Caco-2 (cell line): ENCODE data around the gene ATP2A1. TPM values are rescaled to one million over a fixed set of nuclear protein-coding genes. Genes with fewer than 3 reads are reported as not detected.

Experiments used
- BruUV-seq: library from RNA; stranded (reverse); fragments of 400-500 nt; replicated peaks from 2 replicates; lab custom pipeline; 2021; lab: Mats Ljungman, UMichigan
- CTCF ChIA-PET: fragments of 300-600 bp; sonication (Branson Sonifier 250); formaldehyde crosslinking; loops from one replicate; lab custom pipeline; 2022; ENCODE audit warnings: antibody characterized with exemption; lab: Charles Lee
- POLR2A ChIA-PET: fragments of 300-600 bp; sonication (Branson Sonifier 250); formaldehyde crosslinking; loops from one replicate; lab custom pipeline; 2022; ENCODE audit warnings: antibody characterized with exemption; lab: Charles Lee
- DNase-seq, 2 experiments: peaks; one replicate each; pipeline versions ENCODE4 v3.0.0 to v3.0.0-alpha.2; 2020 to 2022
- H3K27me3 ChIP-seq: replicated peaks from 2 replicates; pipeline ENCODE4 v1.6.0; 2011; ENCODE audit warnings: low read length; ENCODE audit not compliant: control insufficient read depth, insufficient read depth
- H3K36me3 ChIP-seq: 2 replicates; pipeline ENCODE4 v1.5.1; 2011; ENCODE audit warnings: low read length; ENCODE audit not compliant: control insufficient read depth, insufficient read depth
- H3K4me1 ChIP-seq: fragments of 250-450 bp; sonication (Bioruptor Pico); 2 replicates; pipeline ENCODE4 v1.5.1; 2020; ENCODE audit warnings: mild to moderate bottlenecking
- H3K4me3 ChIP-seq: 2 replicates; pipeline ENCODE4 v1.5.1; 2011; ENCODE audit warnings: low read depth, mild to moderate bottlenecking, control low read depth, low read length
- H3K9me3 ChIP-seq: fragments of 250-450 bp; sonication (Bioruptor Pico); 2 replicates; pipeline ENCODE4 v1.5.1; 2020; ENCODE audit warnings: mild to moderate bottlenecking, moderate library complexity
- H3K27ac Mint-ChIP-seq: one replicate; pipeline ENCODE4 v1.8.0; 2022; ENCODE audit warnings: mixed read lengths; ENCODE audit not compliant: unreplicated experiment
- H3K27me3 Mint-ChIP-seq: one replicate; pipeline ENCODE4 v1.8.0; 2022; ENCODE audit warnings: mixed read lengths; ENCODE audit not compliant: insufficient read depth, unreplicated experiment
- H3K36me3 Mint-ChIP-seq: one replicate; pipeline ENCODE4 v1.8.0; 2022; ENCODE audit warnings: mild to moderate bottlenecking, mixed read lengths; ENCODE audit not compliant: insufficient read depth, unreplicated experiment
- H3K4me1 Mint-ChIP-seq: one replicate; pipeline ENCODE4 v1.8.0; 2022; ENCODE audit warnings: low read depth, mixed read lengths; ENCODE audit not compliant: unreplicated experiment
- H3K4me3 Mint-ChIP-seq: one replicate; pipeline ENCODE4 v1.8.0; 2022; ENCODE audit warnings: mild to moderate bottlenecking, moderate library complexity, mixed read lengths; ENCODE audit not compliant: unreplicated experiment
- H3K9me3 Mint-ChIP-seq: one replicate; pipeline ENCODE4 v1.8.0; 2022; ENCODE audit warnings: mixed read lengths; ENCODE audit not compliant: unreplicated experiment
- CTCF ChIP-seq, 2 experiments: fragments of 200-600 bp in 1 of 2; IDR thresholded peaks; 1 replicate in 1 of 2; 2 replicates in 1 of 2; pipeline versions ENCODE4 v1.5.1 to v1.8.0; 2011 to 2022; ENCODE audit warnings: antibody characterized with exemption in 1 of 2, control low read depth in 1 of 2, inconsistent platforms in 1 of 2, low read depth in 1 of 2, low read length in 1 of 2, mild to moderate bottlenecking in 1 of 2, moderate library complexity in 1 of 2; ENCODE audit not compliant: insufficient read depth in 1 of 2, severe bottlenecking in 1 of 2, unreplicated experiment in 1 of 2
- intact Hi-C: fragments of 100-400 bp; cut with micrococcal nuclease; formaldehyde crosslinking; loops from one replicate; pipeline ENCODE4 v1.10.0; 2022; ENCODE audit not compliant: unreplicated experiment
- total RNA-seq: library from RNA; stranded (reverse); gene quantifications from 2 replicates; pipeline ENCODE4 v1.2.3, GENCODE V29; 2022

ATP2A1 gene
- total RNA-seq, 1 experiment from 2014 or later: 2.3 TPM

GRCh38 chr16:28927815-28928214 is 49.5 kb downstream of the ATP2A1 start:
- H3K27me3 Mint-ChIP-seq: no peaks in the 10 kb centered on the region
- no peak for TF ChIP-seq CTCF (IDR thresholded peaks at IDR 0.05; ENCODE audit: insufficient read depth in 1 of 2, low read depth in 1 of 2, low read length in 1 of 2, severe bottlenecking in 1 of 2, unreplicated experiment in 1 of 2)
- no peak for DNase-seq
- Histone ChIP-seq H3K4me1 (peaks cover 11% of the 10 kb centered on the region), H3K9me3 (no peaks in the 10 kb centered on the region), H3K27me3 (no peaks in the 10 kb centered on the region), H3K36me3 (no peaks in the 10 kb centered on the region), H3K4me3 (no peak overlapping the region)
- no TSS peak for BruUV-seq
- H3K27ac Mint-ChIP-seq: no peak overlapping the region
- H3K36me3 Mint-ChIP-seq: peaks cover 15% of the 10 kb centered on the region
- no peak overlapping the region for H3K4me3 Mint-ChIP-seq
- peaks cover 8% of the 10 kb centered on the region for H3K4me1 Mint-ChIP-seq
- ChIA-PET CTCF (no interaction called here), POLR2A (no interaction called here)
- H3K9me3 Mint-ChIP-seq: no peaks in the 10 kb centered on the region
- intact Hi-C loops: no loop called here

DNA sequence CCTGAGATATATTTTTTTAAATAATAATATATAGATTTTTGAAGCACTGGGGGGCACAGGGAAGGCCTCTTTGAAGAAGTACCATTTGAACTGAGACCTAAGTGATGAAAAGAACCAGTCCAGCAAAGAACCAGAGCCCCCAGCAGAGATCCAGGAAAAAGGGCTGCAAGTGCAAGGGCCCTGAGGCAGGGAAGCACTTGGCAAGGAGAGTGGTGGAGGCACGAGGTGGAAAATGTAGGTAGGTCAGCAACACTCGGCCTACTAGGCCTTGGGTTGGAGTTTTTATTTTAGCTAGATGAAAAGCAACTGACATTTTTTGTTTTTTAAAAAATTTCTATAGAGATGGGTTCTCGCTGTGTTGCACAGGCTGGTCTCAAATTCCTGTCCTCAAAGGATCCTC is 51.9 kb downstream of the ATP2A1 start:
- Mint-ChIP-seq H3K9me3 (no peaks in the 10 kb centered on the region), H3K27ac (no peak overlapping the region), H3K27me3 (no peaks in the 10 kb centered on the region), H3K36me3 (peaks cover 9% of the 10 kb centered on the region), H3K4me1 (no peaks in the 10 kb centered on the region), H3K4me3 (no peak overlapping the region)
- H3K4me1 ChIP-seq: no peaks in the 10 kb centered on the region
- intact Hi-C loops: no loop called here
- TF ChIP-seq CTCF (IDR thresholded peaks at IDR 0.05; ENCODE audit: insufficient read depth in 1 of 2, low read depth in 1 of 2, low read length in 1 of 2, severe bottlenecking in 1 of 2, unreplicated experiment in 1 of 2): no peak
- no TSS peak for BruUV-seq
- POLR2A ChIA-PET: no interaction called here
- no peaks in the 10 kb centered on the region for H3K36me3 ChIP-seq
- H3K27me3 ChIP-seq: no peaks in the 10 kb centered on the region
- no peak overlapping the region for H3K4me3 ChIP-seq
- no peaks in the 10 kb centered on the region for H3K9me3 ChIP-seq
- DNase-seq: no peak
- CTCF ChIA-PET: no interaction called here

- peaks cover 6% of the 10 kb centered on the region for H3K36me3 Mint-ChIP-seq
- POLR2A ChIA-PET: no interaction called here
- no peak for TF ChIP-seq CTCF (IDR thresholded peaks at IDR 0.05; ENCODE audit: insufficient read depth in 1 of 2, low read depth in 1 of 2, low read length in 1 of 2, severe bottlenecking in 1 of 2, unreplicated experiment in 1 of 2)
- intact Hi-C loops: no loop called here
- no TSS peak for BruUV-seq
- Histone ChIP-seq H3K4me1 (no peaks in the 10 kb centered on the region), H3K9me3 (no peaks in the 10 kb centered on the region), H3K4me3 (no peak overlapping the region), H3K36me3 (no peaks in the 10 kb centered on the region), H3K27me3 (no peaks in the 10 kb centered on the region)
- H3K4me1 Mint-ChIP-seq: no peaks in the 10 kb centered on the region
- H3K27me3 Mint-ChIP-seq: no peaks in the 10 kb centered on the region
- no peak overlapping the region for H3K4me3 Mint-ChIP-seq
- H3K9me3 Mint-ChIP-seq: no peaks in the 10 kb centered on the region
- CTCF ChIA-PET: no interaction called here
- no peak for DNase-seq
- no peak overlapping the region for H3K27ac Mint-ChIP-seq
Observed at GRCh38 chr16:28930652-28931051, 52.4 kb downstream of the ATP2A1 start.
